ENCODE results near the gene CFAP157.

DNA sequence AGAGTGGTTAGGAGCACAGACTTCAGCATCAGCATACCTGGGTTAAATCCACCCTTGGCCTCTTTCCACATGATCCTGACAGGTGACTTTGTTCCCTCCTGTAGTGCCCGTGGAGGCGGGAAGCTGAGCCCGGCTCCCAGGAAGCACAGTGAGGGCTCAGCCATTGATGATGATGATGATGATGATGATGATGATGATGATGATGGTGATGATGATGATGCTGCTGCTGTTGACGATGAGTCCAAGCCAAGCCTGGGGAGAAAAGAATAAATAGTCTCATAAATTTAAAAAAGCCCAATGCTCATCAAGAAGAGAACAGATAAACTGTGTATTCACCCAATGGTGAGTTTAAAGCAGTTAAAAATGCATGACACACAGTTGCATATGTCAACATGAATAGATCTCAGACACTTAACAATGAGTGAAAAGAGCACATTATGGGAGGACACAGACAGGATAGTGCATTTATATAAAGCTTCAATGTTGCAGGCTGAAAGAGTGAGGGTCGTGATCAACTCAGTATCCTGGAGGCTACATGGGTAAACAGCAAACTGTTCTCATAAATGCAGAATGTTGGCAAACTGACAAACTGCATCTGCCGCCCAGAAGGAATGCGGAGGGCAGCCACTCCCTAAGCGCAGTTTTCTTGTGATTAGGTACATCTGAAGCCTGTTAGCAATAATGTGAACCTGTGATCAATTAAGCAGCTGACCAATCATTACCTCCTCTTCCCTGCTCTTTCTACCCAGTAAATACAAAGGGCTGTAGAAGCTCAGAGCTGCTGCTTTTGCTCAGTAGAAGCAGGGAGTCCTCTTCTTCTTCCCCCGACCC, 11.7 kb upstream of the CFAP157 start:
- TF ChIP-seq, protein P1, sequence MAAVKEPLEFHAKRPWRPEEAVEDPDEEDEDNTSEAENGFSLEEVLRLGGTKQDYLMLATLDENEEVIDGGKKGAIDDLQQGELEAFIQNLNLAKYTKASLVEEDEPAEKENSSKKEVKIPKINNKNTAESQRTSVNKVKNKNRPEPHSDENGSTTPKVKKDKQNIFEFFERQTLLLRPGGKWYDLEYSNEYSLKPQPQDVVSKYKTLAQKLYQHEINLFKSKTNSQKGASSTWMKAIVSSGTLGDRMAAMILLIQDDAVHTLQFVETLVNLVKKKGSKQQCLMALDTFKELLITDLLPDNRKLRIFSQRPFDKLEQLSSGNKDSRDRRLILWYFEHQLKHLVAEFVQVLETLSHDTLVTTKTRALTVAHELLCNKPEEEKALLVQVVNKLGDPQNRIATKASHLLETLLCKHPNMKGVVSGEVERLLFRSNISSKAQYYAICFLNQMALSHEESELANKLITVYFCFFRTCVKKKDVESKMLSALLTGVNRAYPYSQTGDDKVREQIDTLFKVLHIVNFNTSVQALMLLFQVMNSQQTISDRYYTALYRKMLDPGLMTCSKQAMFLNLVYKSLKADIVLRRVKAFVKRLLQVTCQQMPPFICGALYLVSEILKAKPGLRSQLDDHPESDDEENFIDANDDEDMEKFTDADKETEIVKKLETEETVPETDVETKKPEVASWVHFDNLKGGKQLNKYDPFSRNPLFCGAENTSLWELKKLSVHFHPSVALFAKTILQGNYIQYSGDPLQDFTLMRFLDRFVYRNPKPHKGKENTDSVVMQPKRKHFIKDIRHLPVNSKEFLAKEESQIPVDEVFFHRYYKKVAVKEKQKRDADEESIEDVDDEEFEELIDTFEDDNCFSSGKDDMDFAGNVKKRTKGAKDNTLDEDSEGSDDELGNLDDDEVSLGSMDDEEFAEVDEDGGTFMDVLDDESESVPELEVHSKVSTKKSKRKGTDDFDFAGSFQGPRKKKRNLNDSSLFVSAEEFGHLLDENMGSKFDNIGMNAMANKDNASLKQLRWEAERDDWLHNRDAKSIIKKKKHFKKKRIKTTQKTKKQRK (IDR thresholded peaks at IDR 0.05; ENCODE audit: low read length), result no peak
- TF ChIP-seq MXI1 (IDR thresholded peaks at IDR 0.05; ENCODE audit: borderline replicate concordance, low read depth, low read length), result no peak
- TF ChIP-seq GATA4 (IDR thresholded peaks at IDR 0.05; ENCODE audit: borderline replicate concordance, low read depth), result no peak
- TF ChIP-seq, protein P2, sequence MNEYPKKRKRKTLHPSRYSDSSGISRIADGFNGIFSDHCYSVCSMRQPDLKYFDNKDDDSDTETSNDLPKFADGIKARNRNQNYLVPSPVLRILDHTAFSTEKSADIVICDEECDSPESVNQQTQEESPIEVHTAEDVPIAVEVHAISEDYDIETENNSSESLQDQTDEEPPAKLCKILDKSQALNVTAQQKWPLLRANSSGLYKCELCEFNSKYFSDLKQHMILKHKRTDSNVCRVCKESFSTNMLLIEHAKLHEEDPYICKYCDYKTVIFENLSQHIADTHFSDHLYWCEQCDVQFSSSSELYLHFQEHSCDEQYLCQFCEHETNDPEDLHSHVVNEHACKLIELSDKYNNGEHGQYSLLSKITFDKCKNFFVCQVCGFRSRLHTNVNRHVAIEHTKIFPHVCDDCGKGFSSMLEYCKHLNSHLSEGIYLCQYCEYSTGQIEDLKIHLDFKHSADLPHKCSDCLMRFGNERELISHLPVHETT (CRISPR knock-in tag; conservative IDR thresholded peaks at IDR 0.05), result no peak
- no peak for TF ChIP-seq MYC (CRISPR knock-in tag; IDR thresholded peaks at IDR 0.05; ENCODE audit: borderline replicate concordance)
- TF ChIP-seq, protein P3, sequence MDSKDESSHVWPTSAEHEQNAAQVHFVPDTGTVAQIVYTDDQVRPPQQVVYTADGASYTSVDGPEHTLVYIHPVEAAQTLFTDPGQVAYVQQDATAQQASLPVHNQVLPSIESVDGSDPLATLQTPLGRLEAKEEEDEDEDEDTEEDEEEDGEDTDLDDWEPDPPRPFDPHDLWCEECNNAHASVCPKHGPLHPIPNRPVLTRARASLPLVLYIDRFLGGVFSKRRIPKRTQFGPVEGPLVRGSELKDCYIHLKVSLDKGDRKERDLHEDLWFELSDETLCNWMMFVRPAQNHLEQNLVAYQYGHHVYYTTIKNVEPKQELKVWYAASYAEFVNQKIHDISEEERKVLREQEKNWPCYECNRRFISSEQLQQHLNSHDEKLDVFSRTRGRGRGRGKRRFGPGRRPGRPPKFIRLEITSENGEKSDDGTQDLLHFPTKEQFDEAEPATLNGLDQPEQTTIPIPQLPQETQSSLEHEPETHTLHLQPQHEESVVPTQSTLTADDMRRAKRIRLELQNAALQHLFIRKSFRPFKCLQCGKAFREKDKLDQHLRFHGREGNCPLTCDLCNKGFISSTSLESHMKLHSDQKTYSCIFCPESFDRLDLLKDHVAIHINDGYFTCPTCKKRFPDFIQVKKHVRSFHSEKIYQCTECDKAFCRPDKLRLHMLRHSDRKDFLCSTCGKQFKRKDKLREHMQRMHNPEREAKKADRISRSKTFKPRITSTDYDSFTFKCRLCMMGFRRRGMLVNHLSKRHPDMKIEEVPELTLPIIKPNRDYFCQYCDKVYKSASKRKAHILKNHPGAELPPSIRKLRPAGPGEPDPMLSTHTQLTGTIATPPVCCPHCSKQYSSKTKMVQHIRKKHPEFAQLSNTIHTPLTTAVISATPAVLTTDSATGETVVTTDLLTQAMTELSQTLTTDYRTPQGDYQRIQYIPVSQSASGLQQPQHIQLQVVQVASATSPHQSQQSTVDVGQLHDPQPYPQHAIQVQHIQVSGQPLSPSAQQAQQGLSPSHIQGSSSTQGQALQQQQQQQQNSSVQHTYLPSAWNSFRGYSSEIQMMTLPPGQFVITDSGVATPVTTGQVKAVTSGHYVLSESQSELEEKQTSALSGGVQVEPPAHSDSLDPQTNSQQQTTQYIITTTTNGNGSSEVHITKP (CRISPR knock-in tag; IDR thresholded peaks at IDR 0.05; ENCODE audit: low read depth), result no peak
